SK-N-SH (cell line): ENCODE data around the gene TAF1B. TPM values are rescaled to one million over a fixed set of nuclear protein-coding genes. Genes with fewer than 3 reads are reported as not detected.

ENCODE experiments used
- CTCF ChIA-PET: fragments of 300-600, 350-600 bp; formaldehyde crosslinking; extraction: SDS; loops from one replicate; lab custom pipeline; 2021; lab: Yijun Ruan, JAX
- POLR2A ChIA-PET: fragments of 350-600 bp; sonication (Branson Sonifier 250); formaldehyde crosslinking; extraction: SDS; loops from one replicate; lab custom pipeline; 2020; ENCODE audit warnings: antibody characterized with exemption, inconsistent platforms; lab: Yijun Ruan, JAX
- DNase-seq: peaks from one replicate; pipeline ENCODE4 v3.0.0; 2012
- H2AFZ ChIP-seq: fragments of 200-600 bp; sonication (generic); 2 replicates; pipeline ENCODE4 v1.8.1; 2016; ENCODE audit warnings: antibody characterized with exemption, mild to moderate bottlenecking, low read depth
- H3F3A ChIP-seq: fragments of 200-600 bp; sonication (generic); replicated peaks from 2 replicates; pipeline ENCODE3; 2016; ENCODE audit warnings: antibody characterized with exemption, mild to moderate bottlenecking; ENCODE audit not compliant: insufficient read depth
- H3K27ac ChIP-seq, 2 experiments: fragments of 200-500 bp in 1 of 2; fragments of 200-600 bp in 1 of 2; sonication (Bioruptor generic) in 1 of 2; sonication (generic), shearing (Covaris generic) in 1 of 2; 2 replicates each; pipeline versions ENCODE4 v1.5.1 to v1.6.1; 2014 to 2016; ENCODE audit warnings: low read depth in 2 of 2, inconsistent platforms in 1 of 2, low read length in 1 of 2, mild to moderate bottlenecking in 1 of 2, mixed read lengths in 1 of 2
- H3K27me3 ChIP-seq: fragments of 200-600 bp; sonication (generic), shearing (Covaris generic); 2 replicates; pipeline ENCODE4 v1.6.1; 2016; ENCODE audit warnings: mixed run types; ENCODE audit not compliant: insufficient read depth
- H3K36me3 ChIP-seq, 2 experiments: fragments of 200-500 bp in 1 of 2; fragments of 200-600 bp in 1 of 2; sonication (Bioruptor generic) in 1 of 2; sonication (generic) in 1 of 2; replicated peaks in 1 of 2; 2 replicates each; pipeline versions ENCODE3 to v1.5.1; 2014 to 2016; ENCODE audit warnings: low read length in 1 of 2, mild to moderate bottlenecking in 1 of 2; ENCODE audit not compliant: insufficient read depth in 2 of 2, control insufficient read depth in 1 of 2
- H3K4me1 ChIP-seq, 2 experiments: fragments of 200-500 bp in 1 of 2; fragments of 200-600 bp in 1 of 2; sonication (Bioruptor generic) in 1 of 2; sonication (generic), shearing (Covaris generic) in 1 of 2; 2 replicates each; pipeline versions ENCODE4 v1.5.1 to v1.6.1; 2014 to 2016; ENCODE audit warnings: low read depth in 1 of 2, low read length in 1 of 2, mixed run types in 1 of 2; ENCODE audit not compliant: insufficient read depth in 2 of 2, control insufficient read depth in 1 of 2
- H3K4me2 ChIP-seq: fragments of 200-600 bp; sonication (generic), shearing (Covaris generic); 2 replicates; pipeline ENCODE4 v1.6.1; 2017; ENCODE audit warnings: mixed run types
- H3K4me3 ChIP-seq, 2 experiments: fragments of 200-500 bp in 1 of 2; fragments of 200-600 bp in 1 of 2; sonication (Bioruptor generic) in 1 of 2; sonication (generic), shearing (Covaris generic) in 1 of 2; 2 replicates each; pipeline versions ENCODE4 v1.5.1 to v1.8.1; 2014 to 2016; ENCODE audit warnings: low read depth in 2 of 2, inconsistent platforms in 1 of 2, low read length in 1 of 2, mild to moderate bottlenecking in 1 of 2, mixed read lengths in 1 of 2, moderate library complexity in 1 of 2
- H3K79me2 ChIP-seq: fragments of 200-600 bp; sonication (generic); 2 replicates; pipeline ENCODE4 v1.8.1; 2017; ENCODE audit warnings: mild to moderate bottlenecking; ENCODE audit not compliant: insufficient read depth
- H3K9ac ChIP-seq: fragments of 200-600 bp; sonication (generic); 2 replicates; pipeline ENCODE4 v1.6.1; 2017; ENCODE audit warnings: mixed run types
- H3K9me2 ChIP-seq: fragments of 200-600 bp; sonication (generic); 2 replicates; pipeline ENCODE4 v1.6.1; 2017; ENCODE audit warnings: mixed run types
- H3K9me3 ChIP-seq: fragments of 200-600 bp; sonication (generic); 2 replicates; pipeline ENCODE4 v1.6.1; 2017; ENCODE audit warnings: mixed run types, mild to moderate bottlenecking, moderate library complexity
- H4K20me1 ChIP-seq: fragments of 200-600 bp; sonication (generic); 2 replicates; pipeline ENCODE4 v1.6.1; 2017; ENCODE audit warnings: mild to moderate bottlenecking, mixed run types; ENCODE audit not compliant: insufficient read depth
- CHD2 ChIP-seq: fragments of 150-350 bp; IDR thresholded peaks from 2 replicates; pipeline ENCODE4 v1.6.1; 2018; ENCODE audit warnings: low read length; ENCODE audit not compliant: partially characterized antibody
- FOXJ3 ChIP-seq: sonication (generic); formaldehyde crosslinking; IDR thresholded peaks from 2 replicates; pipeline ENCODE4 v1.5.1; 2020; ENCODE audit warnings: mild to moderate bottlenecking, missing genetic modification reagents
- FOXM1 ChIP-seq: IDR thresholded peaks from 2 replicates; pipeline ENCODE4 v1.4.0; 2012; ENCODE audit warnings: low read depth, mild to moderate bottlenecking
- GABPA ChIP-seq: IDR thresholded peaks from 2 replicates; pipeline ENCODE4 v1.4.0; 2012; ENCODE audit warnings: low read depth, mild to moderate bottlenecking
- MXI1 ChIP-seq: IDR thresholded peaks from 2 replicates; pipeline ENCODE4 v1.6.1; 2012; ENCODE audit warnings: mild to moderate bottlenecking, low read depth, low read length, improper control_type of control experiment
- NFIC ChIP-seq: IDR thresholded peaks from 2 replicates; pipeline ENCODE4 v1.4.0; 2012; ENCODE audit warnings: borderline replicate concordance
- RFX5 ChIP-seq: IDR thresholded peaks from 2 replicates; pipeline ENCODE4 v1.6.1; 2012; ENCODE audit warnings: mild to moderate bottlenecking, improper control_type of control experiment, low read length
- SIN3A ChIP-seq: IDR thresholded peaks from 2 replicates; pipeline ENCODE4 v1.6.1; 2012; ENCODE audit warnings: low read depth, mild to moderate bottlenecking, low read length, moderate library complexity, borderline replicate concordance
- SMC3 ChIP-seq: IDR thresholded peaks from 2 replicates; pipeline ENCODE4 v1.6.1; 2012; ENCODE audit warnings: low read depth, low read length, improper control_type of control experiment
- YY1 ChIP-seq: IDR thresholded peaks from 2 replicates; pipeline ENCODE4 v1.4.0; 2012; ENCODE audit warnings: low read depth, mild to moderate bottlenecking
- WGBS: methylation state at CpG from one replicate; pipeline ENCODE4 v1.1.6; 2017; ENCODE audit warnings: low lambda C conversion rate; 5-methylcytosine and 5-hydroxymethylcytosine counted together
- polyA plus RNA-seq, 3 experiments: library from polyadenylated mRNA; depleted of rRNA; stranded (reverse); fragments of >200 nt; gene quantifications; 2 replicates each; pipeline ENCODE4 v1.2.3, GENCODE V29; 2012
- TF ChIP-seq, protein P1 (sequence below): IDR thresholded peaks from 2 replicates; pipeline ENCODE4 v1.6.1; 2012; ENCODE audit warnings: mild to moderate bottlenecking, low read depth, low read length, moderate library complexity
- TF ChIP-seq, protein P2 (sequence below): IDR thresholded peaks from 2 replicates; pipeline ENCODE4 v1.4.0; 2012; ENCODE audit warnings: low read depth, borderline replicate concordance
- TF ChIP-seq, protein P3 (sequence below): fragments of 150-350 bp; IDR thresholded peaks from 2 replicates; pipeline ENCODE4 v1.6.1; 2016; ENCODE audit warnings: mild to moderate bottlenecking, low read depth, low read length
- TF ChIP-seq, protein P4 (sequence below): IDR thresholded peaks from 2 replicates; pipeline ENCODE4 v1.4.0; 2012; ENCODE audit warnings: low read depth, borderline replicate concordance
- TF ChIP-seq, protein P5 (sequence below): fragments of 150-350 bp; IDR thresholded peaks from 2 replicates; pipeline ENCODE4 v1.6.1; 2017; ENCODE audit warnings: antibody characterized with exemption, low read length, low read depth, borderline replicate concordance
- TF ChIP-seq, protein P6 (sequence below): IDR thresholded peaks from 2 replicates; pipeline ENCODE4; 2012

The TAF1B gene
- polyA plus RNA-seq, 1 of the 3 experiments (the other 2 are of a cell fraction): 7.8 TPM

DNA sequence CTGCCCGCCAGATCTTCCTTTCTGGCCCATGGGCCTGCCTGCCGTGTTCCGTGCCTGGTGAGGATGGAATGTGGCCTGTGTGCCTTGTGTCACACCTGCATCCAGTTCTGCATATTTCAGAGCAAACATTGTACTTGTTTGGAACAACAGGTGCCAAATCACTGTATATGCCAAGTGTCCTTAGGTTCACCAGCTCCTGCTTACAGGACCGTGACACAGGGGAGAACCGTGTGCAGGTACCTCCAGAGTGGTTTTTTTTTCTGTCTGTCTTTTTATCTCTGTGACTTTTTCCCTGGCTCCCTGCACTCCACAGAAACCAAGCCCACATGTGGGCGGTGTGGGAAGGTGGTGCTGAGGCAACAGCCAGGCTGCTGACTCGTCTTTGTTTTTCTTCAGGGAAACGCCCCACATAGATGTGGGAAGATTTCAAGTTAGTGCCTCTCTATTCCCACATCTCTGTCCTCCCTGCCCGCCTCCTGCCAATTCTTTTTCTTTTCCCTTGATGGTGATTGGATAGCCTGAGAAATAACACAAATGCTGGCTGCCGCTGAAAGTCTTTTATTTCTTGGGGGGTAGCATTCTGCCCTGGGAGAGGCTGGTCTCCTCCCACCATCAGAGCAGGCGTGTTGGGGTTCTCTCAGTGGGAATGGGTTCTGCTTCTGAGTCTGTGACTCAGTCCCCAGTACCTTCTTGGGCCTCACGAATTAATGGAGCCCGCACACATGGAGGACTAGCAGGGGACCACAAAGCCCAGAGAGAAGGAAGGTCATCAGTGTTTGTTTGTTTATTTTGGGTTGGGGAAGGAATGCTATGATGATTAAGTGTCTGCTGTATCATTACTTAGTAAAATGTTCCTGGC is 129.6 kb downstream of the TAF1B start:
- H3K9ac ChIP-seq: no peak overlapping the region

More for the DNA sequence above, 129.6 kb downstream of the TAF1B start:
- ChIA-PET POLR2A (no interaction called here), CTCF (interaction anchor here (0.6 to 7.7 kb wide), 12 partner anchors 11 to 173 kb away, joined by 3 to 107 read pairs (median 6); no protein-coding TSS in a partner anchor)
- no peak overlapping the region for H3K27ac ChIP-seq
- DNase-seq: no peak
- no peaks in the 10 kb centered on the region for H3K79me2 ChIP-seq
- no peak overlapping the region for H2AFZ ChIP-seq
- H3K9me3 ChIP-seq: no peaks in the 10 kb centered on the region
- WGBS: 82% methylated on average over 13 of the region's 13 CpGs
- H3K4me2 ChIP-seq: 0 out of 2 replicates have a peak overlapping the region, but pooled peaks have one; percentile 3
- H4K20me1 ChIP-seq: no peaks in the 10 kb centered on the region
- H3F3A ChIP-seq: peaks cover 12% of the 10 kb centered on the region
- TF ChIP-seq RFX5 (no peak), SMC3 (no peak), MXI1 (no peak), FOXJ3 (CRISPR knock-in tag) (no peak), FOXM1 (no peak), NFIC (no peak), SIN3A (no peak), CHD2 (no peak), YY1 (no peak), GABPA (no peak)
- TF ChIP-seq, protein P1, sequence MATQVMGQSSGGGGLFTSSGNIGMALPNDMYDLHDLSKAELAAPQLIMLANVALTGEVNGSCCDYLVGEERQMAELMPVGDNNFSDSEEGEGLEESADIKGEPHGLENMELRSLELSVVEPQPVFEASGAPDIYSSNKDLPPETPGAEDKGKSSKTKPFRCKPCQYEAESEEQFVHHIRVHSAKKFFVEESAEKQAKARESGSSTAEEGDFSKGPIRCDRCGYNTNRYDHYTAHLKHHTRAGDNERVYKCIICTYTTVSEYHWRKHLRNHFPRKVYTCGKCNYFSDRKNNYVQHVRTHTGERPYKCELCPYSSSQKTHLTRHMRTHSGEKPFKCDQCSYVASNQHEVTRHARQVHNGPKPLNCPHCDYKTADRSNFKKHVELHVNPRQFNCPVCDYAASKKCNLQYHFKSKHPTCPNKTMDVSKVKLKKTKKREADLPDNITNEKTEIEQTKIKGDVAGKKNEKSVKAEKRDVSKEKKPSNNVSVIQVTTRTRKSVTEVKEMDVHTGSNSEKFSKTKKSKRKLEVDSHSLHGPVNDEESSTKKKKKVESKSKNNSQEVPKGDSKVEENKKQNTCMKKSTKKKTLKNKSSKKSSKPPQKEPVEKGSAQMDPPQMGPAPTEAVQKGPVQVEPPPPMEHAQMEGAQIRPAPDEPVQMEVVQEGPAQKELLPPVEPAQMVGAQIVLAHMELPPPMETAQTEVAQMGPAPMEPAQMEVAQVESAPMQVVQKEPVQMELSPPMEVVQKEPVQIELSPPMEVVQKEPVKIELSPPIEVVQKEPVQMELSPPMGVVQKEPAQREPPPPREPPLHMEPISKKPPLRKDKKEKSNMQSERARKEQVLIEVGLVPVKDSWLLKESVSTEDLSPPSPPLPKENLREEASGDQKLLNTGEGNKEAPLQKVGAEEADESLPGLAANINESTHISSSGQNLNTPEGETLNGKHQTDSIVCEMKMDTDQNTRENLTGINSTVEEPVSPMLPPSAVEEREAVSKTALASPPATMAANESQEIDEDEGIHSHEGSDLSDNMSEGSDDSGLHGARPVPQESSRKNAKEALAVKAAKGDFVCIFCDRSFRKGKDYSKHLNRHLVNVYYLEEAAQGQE: no peak
- TF ChIP-seq, protein P2, sequence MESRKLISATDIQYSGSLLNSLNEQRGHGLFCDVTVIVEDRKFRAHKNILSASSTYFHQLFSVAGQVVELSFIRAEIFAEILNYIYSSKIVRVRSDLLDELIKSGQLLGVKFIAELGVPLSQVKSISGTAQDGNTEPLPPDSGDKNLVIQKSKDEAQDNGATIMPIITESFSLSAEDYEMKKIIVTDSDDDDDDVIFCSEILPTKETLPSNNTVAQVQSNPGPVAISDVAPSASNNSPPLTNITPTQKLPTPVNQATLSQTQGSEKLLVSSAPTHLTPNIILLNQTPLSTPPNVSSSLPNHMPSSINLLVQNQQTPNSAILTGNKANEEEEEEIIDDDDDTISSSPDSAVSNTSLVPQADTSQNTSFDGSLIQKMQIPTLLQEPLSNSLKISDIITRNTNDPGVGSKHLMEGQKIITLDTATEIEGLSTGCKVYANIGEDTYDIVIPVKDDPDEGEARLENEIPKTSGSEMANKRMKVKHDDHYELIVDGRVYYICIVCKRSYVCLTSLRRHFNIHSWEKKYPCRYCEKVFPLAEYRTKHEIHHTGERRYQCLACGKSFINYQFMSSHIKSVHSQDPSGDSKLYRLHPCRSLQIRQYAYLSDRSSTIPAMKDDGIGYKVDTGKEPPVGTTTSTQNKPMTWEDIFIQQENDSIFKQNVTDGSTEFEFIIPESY: no peak
- TF ChIP-seq, protein P3, sequence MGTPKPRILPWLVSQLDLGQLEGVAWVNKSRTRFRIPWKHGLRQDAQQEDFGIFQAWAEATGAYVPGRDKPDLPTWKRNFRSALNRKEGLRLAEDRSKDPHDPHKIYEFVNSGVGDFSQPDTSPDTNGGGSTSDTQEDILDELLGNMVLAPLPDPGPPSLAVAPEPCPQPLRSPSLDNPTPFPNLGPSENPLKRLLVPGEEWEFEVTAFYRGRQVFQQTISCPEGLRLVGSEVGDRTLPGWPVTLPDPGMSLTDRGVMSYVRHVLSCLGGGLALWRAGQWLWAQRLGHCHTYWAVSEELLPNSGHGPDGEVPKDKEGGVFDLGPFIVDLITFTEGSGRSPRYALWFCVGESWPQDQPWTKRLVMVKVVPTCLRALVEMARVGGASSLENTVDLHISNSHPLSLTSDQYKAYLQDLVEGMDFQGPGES: no peak
- TF ChIP-seq, protein P4, sequence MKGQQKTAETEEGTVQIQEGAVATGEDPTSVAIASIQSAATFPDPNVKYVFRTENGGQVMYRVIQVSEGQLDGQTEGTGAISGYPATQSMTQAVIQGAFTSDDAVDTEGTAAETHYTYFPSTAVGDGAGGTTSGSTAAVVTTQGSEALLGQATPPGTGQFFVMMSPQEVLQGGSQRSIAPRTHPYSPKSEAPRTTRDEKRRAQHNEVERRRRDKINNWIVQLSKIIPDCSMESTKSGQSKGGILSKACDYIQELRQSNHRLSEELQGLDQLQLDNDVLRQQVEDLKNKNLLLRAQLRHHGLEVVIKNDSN: no peak
- TF ChIP-seq, protein P5, sequence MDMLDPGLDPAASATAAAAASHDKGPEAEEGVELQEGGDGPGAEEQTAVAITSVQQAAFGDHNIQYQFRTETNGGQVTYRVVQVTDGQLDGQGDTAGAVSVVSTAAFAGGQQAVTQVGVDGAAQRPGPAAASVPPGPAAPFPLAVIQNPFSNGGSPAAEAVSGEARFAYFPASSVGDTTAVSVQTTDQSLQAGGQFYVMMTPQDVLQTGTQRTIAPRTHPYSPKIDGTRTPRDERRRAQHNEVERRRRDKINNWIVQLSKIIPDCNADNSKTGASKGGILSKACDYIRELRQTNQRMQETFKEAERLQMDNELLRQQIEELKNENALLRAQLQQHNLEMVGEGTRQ: no peak
- TF ChIP-seq, protein P6, sequence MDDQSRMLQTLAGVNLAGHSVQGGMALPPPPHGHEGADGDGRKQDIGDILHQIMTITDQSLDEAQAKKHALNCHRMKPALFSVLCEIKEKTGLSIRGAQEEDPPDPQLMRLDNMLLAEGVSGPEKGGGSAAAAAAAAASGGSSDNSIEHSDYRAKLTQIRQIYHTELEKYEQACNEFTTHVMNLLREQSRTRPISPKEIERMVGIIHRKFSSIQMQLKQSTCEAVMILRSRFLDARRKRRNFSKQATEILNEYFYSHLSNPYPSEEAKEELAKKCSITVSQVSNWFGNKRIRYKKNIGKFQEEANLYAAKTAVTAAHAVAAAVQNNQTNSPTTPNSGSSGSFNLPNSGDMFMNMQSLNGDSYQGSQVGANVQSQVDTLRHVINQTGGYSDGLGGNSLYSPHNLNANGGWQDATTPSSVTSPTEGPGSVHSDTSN: no peak
- peaks cover 0 to 2% of the 10 kb centered on the region in 2 experiments for H3K36me3 ChIP-seq
- H3K27me3 ChIP-seq: no peaks in the 10 kb centered on the region
- H3K4me3 ChIP-seq: no peak overlapping the region
- H3K9me2 ChIP-seq: no peaks in the 10 kb centered on the region
- H3K4me1 ChIP-seq: peaks cover 14 to 22% of the 10 kb centered on the region in 2 experiments
